H1 (cell line): ENCODE data around the gene RBM17. TPM values are rescaled to one million over a fixed set of nuclear protein-coding genes. Genes with fewer than 3 reads are reported as not detected.

Experiments
- ATF3 ChIP-seq: IDR thresholded peaks from 2 replicates; pipeline ENCODE4 v1.6.1; 2011; ENCODE audit warnings: low read depth, mild to moderate bottlenecking, low read length; ENCODE audit not compliant: insufficient read depth
- EGR1 ChIP-seq: IDR thresholded peaks from 2 replicates; pipeline ENCODE4 v1.6.1; 2011; ENCODE audit warnings: low read depth, low read length, borderline replicate concordance
- FOSL1 ChIP-seq: IDR thresholded peaks from 2 replicates; pipeline ENCODE4 v1.6.1; 2011; ENCODE audit warnings: mild to moderate bottlenecking, low read depth, low read length, moderate library complexity; ENCODE audit not compliant: insufficient read depth
- TAF7 ChIP-seq: optimal IDR thresholded peaks from 2 replicates; pipeline ENCODE3; 2011; ENCODE audit warnings: low read depth, mild to moderate bottlenecking, inconsistent platforms, low read length, moderate library complexity, borderline replicate concordance
- YY1 ChIP-seq: IDR thresholded peaks from 2 replicates; pipeline ENCODE4 v1.6.1; 2011; ENCODE audit warnings: low read depth, mild to moderate bottlenecking, low read length
- polyA plus RNA-seq, 7 experiments: library from polyadenylated mRNA; depleted of rRNA in 3 of 7; stranded (reverse) in 5 of 7; unstranded in 2 of 7; fragments of >200 nt in 5 of 7; fragments of 200-250 nt in 2 of 7; gene quantifications; 1 replicate in 5 of 7; 2 replicates in 1 of 7; 4 replicates in 1 of 7; pipeline versions ENCODE4 v1.2.1 to v1.2.3, GENCODE V29; 2011 to 2013; ENCODE audit warnings: missing spikeins in 2 of 7, mixed read lengths in 2 of 7
- total RNA-seq: library from RNA; stranded (reverse); fragmentation: NEBNext Ultra II Directional; extraction: Animal tissue kit (Norgen Biotek cat#: 25700); gene quantifications from 2 replicates; pipeline ENCODE4 v1.2.1, GENCODE V29; 2021
- TF ChIP-seq, protein P1 (sequence below): IDR thresholded peaks from 2 replicates; pipeline ENCODE4 v1.6.1; 2012; ENCODE audit warnings: inconsistent platforms

The RBM17 gene
- total and polyA plus RNA-seq, 2 of the 8 experiments (the other 6 are each of a cell fraction or from before 2014, with no cell fraction given), result 15.7 to 128 TPM

DNA sequence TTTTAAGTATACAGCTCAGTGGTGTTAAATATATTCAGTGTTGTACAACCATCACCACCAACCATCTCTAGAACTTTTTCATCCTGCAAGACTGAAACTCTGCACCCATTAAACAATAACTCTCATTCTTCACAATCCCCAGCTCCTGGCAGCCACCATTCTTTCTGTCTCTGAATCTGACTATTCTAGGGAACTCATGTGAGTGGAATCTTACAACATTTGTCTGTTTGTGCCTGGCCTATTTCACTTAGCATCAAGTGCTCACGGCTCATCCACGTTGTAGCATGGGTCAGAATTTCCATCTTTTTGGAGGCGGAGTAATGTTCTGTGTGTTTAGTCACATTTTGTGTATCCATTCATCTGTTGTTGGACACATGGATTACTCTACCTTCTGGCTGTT lies 73.1 kb downstream of the RBM17 start (continued):
- TF ChIP-seq EGR1 (no peak), FOSL1 (no peak), YY1 (no peak), ATF3 (no peak), TAF7 (no peak)
- TF ChIP-seq, protein P1, sequence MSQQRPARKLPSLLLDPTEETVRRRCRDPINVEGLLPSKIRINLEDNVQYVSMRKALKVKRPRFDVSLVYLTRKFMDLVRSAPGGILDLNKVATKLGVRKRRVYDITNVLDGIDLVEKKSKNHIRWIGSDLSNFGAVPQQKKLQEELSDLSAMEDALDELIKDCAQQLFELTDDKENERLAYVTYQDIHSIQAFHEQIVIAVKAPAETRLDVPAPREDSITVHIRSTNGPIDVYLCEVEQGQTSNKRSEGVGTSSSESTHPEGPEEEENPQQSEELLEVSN, result no peak
